ENCODE measurements around the gene PLK3. TPM values are rescaled to one million over a fixed set of nuclear protein-coding genes. Genes with fewer than 3 reads are reported as not detected.

PLK3 gene
- total and polyA plus RNA-seq, 9 of the 15 experiments (the other 6 are each of a cell fraction or from before 2014, with no cell fraction given) = 0.52 to 22.7 (median 11.0) TPM

GRCh38 chr1:44801491-44802305 is 1.5 kb downstream of the PLK3 start (continued):
- TF ChIP-seq SMARCB1 (IDR thresholded peaks at IDR 0.05; ENCODE audit: insufficient read length, low read depth) (no peak), POLR2AphosphoS5 (IDR thresholded peaks at IDR 0.05; ENCODE audit: control insufficient read depth, insufficient read depth, low read depth, low read length) (no peak), PATZ1 (CRISPR knock-in tag; IDR thresholded peaks at IDR 0.05; ENCODE audit: borderline replicate concordance) (no peak), ZNF311 (CRISPR knock-in tag; IDR thresholded peaks at IDR 0.05) (no peak), GTF2F1 (IDR thresholded peaks at IDR 0.05; ENCODE audit: low read depth, low read length) (no peak), ZNF24 (IDR thresholded peaks at IDR 0.05) (no peak), ZBTB12 (CRISPR knock-in tag; IDR thresholded peaks at IDR 0.05) (no peak), HNRNPK (IDR thresholded peaks at IDR 0.05; ENCODE audit: low read depth, low read length, poor library complexity, severe bottlenecking) (no peak), SOX6 (IDR thresholded peaks at IDR 0.05) (peak; percentile 52), HNRNPUL1 (IDR thresholded peaks at IDR 0.05; ENCODE audit: low read length) (no peak), PRPF4 (IDR thresholded peaks at IDR 0.05; ENCODE audit: insufficient read depth, low read depth, low read length, poor library complexity, severe bottlenecking) (no peak), NCOA2 (IDR thresholded peaks at IDR 0.05; ENCODE audit: partially characterized antibody in 2 of 2) (no peak), ZNF165 (CRISPR knock-in tag; IDR thresholded peaks at IDR 0.05; ENCODE audit: borderline replicate concordance) (no peak), RB1 (IDR thresholded peaks at IDR 0.05; ENCODE audit: low read depth) (no peak), BCLAF1 (IDR thresholded peaks at IDR 0.05; ENCODE audit: borderline replicate concordance in 1 of 2, control insufficient read depth in 1 of 2, low read depth in 2 of 2, low read length in 1 of 2) (no peak), NR1H2 (CRISPR knock-in tag; IDR thresholded peaks at IDR 0.05) (0 out of 2 replicates have a peak, but pooled peaks have one; percentile 57), RBBP5 (IDR thresholded peaks at IDR 0.05; ENCODE audit: borderline replicate concordance, insufficient read depth, low read length, poor library complexity, severe bottlenecking) (no peak), SREBF1 (IDR thresholded peaks at IDR 0.05; ENCODE audit: borderline replicate concordance, low read depth, low read length) (no peak), ARNT (IDR thresholded peaks at IDR 0.05) (no peak)
